NCI-H446 treated with DMSO at 0.1 percent for 48 hours (cell line): ENCODE data around the gene GREB1.

ENCODE experiments used
- DNase-seq: peaks from one replicate; lab custom pipeline; 2025; lab: John Stamatoyannopoulos, UW

Gene GREB1

GRCh38 chr2:11533278-11534070 is at the start of gene GREB1:
Gene GREB1, plus strand, starts transcription at chr2:11534045. Its CDS starts 22,570 bp downstream, at chr2:11556615.
- no peak for DNase-seq

GRCh38 chr2:11488809-11489208 is 45.0 kb upstream of the GREB1 start:
- DNase-seq, result no peak

- no peak for DNase-seq
Measured at GRCh38 chr2:11490194-11490593, 43.7 kb upstream of the GREB1 start.

GRCh38 chr2:11491348-11491933 is 42.4 kb upstream of the GREB1 start:
- no peak for DNase-seq

GRCh38 chr2:11492244-11492643 is 41.6 kb upstream of the GREB1 start:
- DNase-seq, result no peak

GRCh38 chr2:11492720-11493119 is 41.1 kb upstream of the GREB1 start:
- no peak for DNase-seq

GRCh38 chr2:11493282-11493681 is 40.6 kb upstream of the GREB1 start:
- DNase-seq, result no peak

GRCh38 chr2:11494310-11494709 is 39.5 kb upstream of the GREB1 start:
- DNase-seq, result no peak

- no peak for DNase-seq
Measured at GRCh38 chr2:11495844-11496681, 37.8 kb upstream of the GREB1 start.

GRCh38 chr2:11498543-11499034 is 35.3 kb upstream of the GREB1 start:
- no peak for DNase-seq

GRCh38 chr2:11499081-11499743 is 34.6 kb upstream of the GREB1 start:
- no peak for DNase-seq

- no peak for DNase-seq
Measured at GRCh38 chr2:11500702-11501303, 33.0 kb upstream of the GREB1 start.

GRCh38 chr2:11502740-11503292 is 31.0 kb upstream of the GREB1 start:
- no peak for DNase-seq

GRCh38 chr2:11503354-11503927 is 30.4 kb upstream of the GREB1 start:
- DNase-seq, result no peak

GRCh38 chr2:11505652-11506610 is 27.9 kb upstream of the GREB1 start:
- DNase-seq, result no peak

GRCh38 chr2:11506611-11506969 is 27.3 kb upstream of the GREB1 start:
- DNase-seq, result no peak

- no peak for DNase-seq
Measured at GRCh38 chr2:11507517-11507916, 26.3 kb upstream of the GREB1 start.

- DNase-seq, result no peak
Measured at GRCh38 chr2:11508279-11508678, 25.6 kb upstream of the GREB1 start.

- no peak for DNase-seq
Measured at GRCh38 chr2:11509657-11510360, 24.0 kb upstream of the GREB1 start.
